Endothelial cell of umbilical vein (primary cell): ENCODE data around the gene MMP24. TPM values are rescaled to one million over a fixed set of nuclear protein-coding genes. Genes with fewer than 3 reads are reported as not detected.

Experiments
- BruUV-seq: library from RNA; stranded (reverse); fragments of 400-500 nt; replicated peaks from 2 replicates; lab custom pipeline; 2021; lab: Mats Ljungman, UMichigan
- CTCF ChIA-PET: fragments of 300-600, 350-600 bp; sonication (Branson Sonifier 250); formaldehyde crosslinking; loops from one replicate; lab custom pipeline; 2021; ENCODE audit warnings: antibody characterized with exemption, inconsistent platforms; lab: Charles Lee
- POLR2A ChIA-PET: fragments of 300-600, 350-600 bp; sonication (Branson Sonifier 250); formaldehyde crosslinking; loops from one replicate; lab custom pipeline; 2021; ENCODE audit warnings: antibody characterized with exemption, inconsistent platforms; lab: Charles Lee
- DNase-seq: peaks from one replicate; pipeline ENCODE4 v3.0.0-alpha.2; 2011; ENCODE audit warnings: low read depth, low spot score
- FAIRE-seq: peaks from 2 replicates; lab custom pipeline; 2011; peaks lifted over from hg19 to GRCh38; lab: Jason Lieb, UNC
- H2AFZ ChIP-seq: 2 replicates; pipeline ENCODE4 v1.6.0; 2012; ENCODE audit warnings: low read depth, low read length, control low read depth, inconsistent platforms
- H3K27ac ChIP-seq: 2 replicates; pipeline ENCODE4 v1.5.1; 2011; ENCODE audit warnings: low read depth, mild to moderate bottlenecking, control low read depth, low read length, moderate library complexity; ENCODE audit not compliant: insufficient read depth
- H3K27me3 ChIP-seq, 2 experiments: 2 replicates each; pipeline versions ENCODE4 v1.6.0 to v1.6.1; 2011; ENCODE audit warnings: low read length in 2 of 2, mixed read lengths in 1 of 2; ENCODE audit not compliant: control insufficient read depth in 2 of 2, insufficient read depth in 2 of 2
- H3K36me3 ChIP-seq, 2 experiments: 2 replicates in 1 of 2; 3 replicates in 1 of 2; pipeline ENCODE4 v1.5.1; 2011; ENCODE audit warnings: low read length in 2 of 2, mild to moderate bottlenecking in 1 of 2, moderate library complexity in 1 of 2; ENCODE audit not compliant: control insufficient read depth in 2 of 2, insufficient read depth in 2 of 2; ENCODE audit errors: extremely low read depth in 1 of 2
- H3K4me1 ChIP-seq: 3 replicates; pipeline ENCODE4 v1.5.1; 2011; ENCODE audit warnings: mild to moderate bottlenecking, low read length; ENCODE audit not compliant: control insufficient read depth, insufficient read depth; ENCODE audit errors: extremely low read depth
- H3K4me2 ChIP-seq: 2 replicates; pipeline ENCODE4 v1.6.1; 2011; ENCODE audit warnings: low read length, control low read depth, mixed read lengths; ENCODE audit not compliant: insufficient read depth
- H3K4me3 ChIP-seq, 3 experiments: fragments of 200-600 bp in 1 of 3; sonication (generic), shearing (Covaris generic) in 1 of 3; replicated peaks in 1 of 3; 2 replicates each; pipeline ENCODE4 v1.5.1; 2011 to 2016; ENCODE audit warnings: control low read depth in 3 of 3, low read length in 3 of 3, mild to moderate bottlenecking in 2 of 3, inconsistent platforms in 1 of 3, low read depth in 1 of 3, moderate library complexity in 1 of 3; ENCODE audit not compliant: insufficient read depth in 1 of 3
- H3K79me2 ChIP-seq: 2 replicates; pipeline ENCODE4 v1.6.0; 2012; ENCODE audit warnings: low read length, inconsistent platforms; ENCODE audit not compliant: control insufficient read depth, insufficient read depth
- H3K9ac ChIP-seq: replicated peaks from 2 replicates; pipeline ENCODE3; 2011; ENCODE audit warnings: low read length, control low read depth; ENCODE audit not compliant: insufficient read depth; ENCODE audit errors: extremely low read depth
- H3K9me1 ChIP-seq: replicated peaks from 3 replicates; pipeline ENCODE4 v1.6.0; 2011; ENCODE audit warnings: mild to moderate bottlenecking, low read length; ENCODE audit not compliant: control insufficient read depth, insufficient read depth; ENCODE audit errors: extremely low read depth
- H3K9me3 ChIP-seq: replicated peaks from 2 replicates; pipeline ENCODE4 v1.5.1; 2012; ENCODE audit warnings: low read length, inconsistent platforms; ENCODE audit not compliant: control insufficient read depth, insufficient read depth
- H4K20me1 ChIP-seq: replicated peaks from 2 replicates; pipeline ENCODE3; 2011; ENCODE audit warnings: mild to moderate bottlenecking, low read length; ENCODE audit not compliant: control insufficient read depth, insufficient read depth; ENCODE audit errors: extremely low read depth
- CTCF ChIP-seq, 2 donors: IDR thresholded peaks; 1 replicate in 1 of 2; 2 replicates in 1 of 2; pipeline ENCODE4 v1.5.1; 2011; ENCODE audit warnings: low read length in 2 of 2, mild to moderate bottlenecking in 2 of 2, moderate library complexity in 2 of 2, control low read depth in 1 of 2, inconsistent platforms in 1 of 2, low read depth in 1 of 2; ENCODE audit not compliant: insufficient read depth in 1 of 2; ENCODE audit errors: extremely low read depth in 1 of 2
- EZH2 ChIP-seq: IDR thresholded peaks from 2 replicates; pipeline ENCODE4 v1.6.1; 2012; ENCODE audit warnings: borderline replicate concordance, low read depth, mild to moderate bottlenecking, moderate library complexity, low read length, inconsistent platforms; ENCODE audit not compliant: severe bottlenecking
- FOS ChIP-seq: IDR thresholded peaks from 2 replicates; pipeline ENCODE4 v1.6.1; 2011; ENCODE audit warnings: mild to moderate bottlenecking, low read length, moderate library complexity, borderline replicate concordance; ENCODE audit not compliant: insufficient read depth
- GATA2 ChIP-seq: IDR thresholded peaks from 2 replicates; pipeline ENCODE4 v1.7.0; 2011; ENCODE audit warnings: low read depth, mild to moderate bottlenecking, moderate library complexity, mixed read lengths, low read length; ENCODE audit not compliant: insufficient read length, insufficient read depth
- JUN ChIP-seq: IDR thresholded peaks from 2 replicates; pipeline ENCODE4 v1.6.1; 2011; ENCODE audit warnings: borderline replicate concordance, low read depth; ENCODE audit not compliant: insufficient read length, insufficient read depth
- MYC ChIP-seq: IDR thresholded peaks from one replicate; pipeline ENCODE4 v1.6.1; 2011; ENCODE audit warnings: mild to moderate bottlenecking, low read depth, low read length
- POLR2A ChIP-seq: IDR thresholded peaks from 2 replicates; pipeline ENCODE4 v1.6.1; 2012; ENCODE audit warnings: low read depth, mild to moderate bottlenecking, control low read depth, low read length
- POLR2AphosphoS5 ChIP-seq: IDR thresholded peaks from 2 replicates; pipeline ENCODE4 v1.6.1; 2012; ENCODE audit warnings: low read depth, mild to moderate bottlenecking, control low read depth, low read length, moderate library complexity; ENCODE audit not compliant: insufficient read depth
- dilution Hi-C: fragments of 300-500 bp; cut with MboI; formaldehyde crosslinking; loops from one replicate; pipeline ENCODE4 v1.15.0; 2019; ENCODE audit warnings: low sequenced_read_pairs; ENCODE audit not compliant: extremely low pct_ligation_motif_present
- intact Hi-C: fragments of 100-400 bp; cut with micrococcal nuclease; formaldehyde crosslinking; loops from one replicate; pipeline ENCODE4 v1.10.0; 2022
- polyA plus RNA-seq, 4 experiments: library from polyadenylated mRNA; depleted of rRNA in 3 of 4; stranded (reverse) in 3 of 4; unstranded in 1 of 4; fragments of >200 nt; gene quantifications; 2 replicates each; pipeline versions ENCODE4 v1.2.1 to v1.2.3, GENCODE V29; 2011 to 2012; ENCODE audit warnings: missing spikeins in 1 of 4
- total RNA-seq: library from RNA; stranded (reverse); gene quantifications from 2 replicates; pipeline ENCODE4 v1.2.3, GENCODE V29; 2021
- TF ChIP-seq, protein P1 (sequence below): IDR thresholded peaks from 2 replicates; pipeline ENCODE4 v1.6.1; 2011; ENCODE audit not compliant: insufficient read depth, insufficient read length

MMP24 gene
- total and polyA plus RNA-seq, 2 donors (not counting 3 experiments of a cell fraction or from before 2014, with no cell fraction given) = 0.27 to 0.54 TPM

DNA sequence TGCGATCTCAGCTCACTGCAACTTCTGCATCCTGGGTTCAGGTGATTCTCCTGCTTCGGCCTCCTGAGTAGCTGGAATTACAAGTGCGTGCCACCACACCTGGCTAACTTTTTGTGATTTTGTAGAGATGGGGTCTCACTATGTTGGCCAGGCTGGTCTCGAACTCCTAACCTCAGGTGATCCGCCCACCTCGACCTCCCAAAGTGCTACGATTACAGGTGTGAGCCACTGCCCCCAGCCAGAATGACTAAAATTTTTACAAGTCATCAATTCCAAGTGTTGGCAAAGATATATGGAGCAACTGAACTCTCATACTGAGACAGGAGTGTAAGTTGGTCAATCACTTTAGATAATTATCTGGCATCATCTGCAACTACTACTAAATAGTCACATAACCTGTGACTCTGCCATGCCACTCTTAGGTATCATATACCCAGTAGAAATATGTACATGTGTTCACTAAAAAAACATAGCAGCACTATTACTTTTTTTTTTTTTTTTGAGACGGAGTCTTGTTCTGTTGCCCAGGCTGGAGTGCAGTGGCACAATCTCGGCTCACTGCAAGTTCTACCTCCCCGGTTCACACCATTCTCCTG lies 55.1 kb downstream of the MMP24 start:
- Histone ChIP-seq H3K4me3 (no peak overlapping the region), H3K36me3 (peaks cover 18 to 21% of the 10 kb centered on the region in 2 experiments), H3K27ac (no peak overlapping the region), H3K9me3 (no peaks in the 10 kb centered on the region), H3K9me1 (no peaks in the 10 kb centered on the region), H3K27me3 (no peaks in the 10 kb centered on the region), H3K4me1 (peaks cover 17% of the 10 kb centered on the region), H3K9ac (no peak overlapping the region), H3K79me2 (peaks cover 41% of the 10 kb centered on the region), H2AFZ (no peak overlapping the region), H4K20me1 (no peaks in the 10 kb centered on the region), H3K4me2 (no peak overlapping the region)
- DNase-seq (no peak), FAIRE-seq (no peak)
- intact Hi-C loops (no loop called here), dilution Hi-C loops (no loop called here)
- POLR2A ChIA-PET = no interaction called here
- CTCF ChIA-PET = interaction anchor here (1.3 kb wide), 2 partner anchors 135 to 137 kb away, joined by 3 read pairs; no protein-coding TSS in a partner anchor
- no TSS peak for BruUV-seq
- TF ChIP-seq, protein P1, sequence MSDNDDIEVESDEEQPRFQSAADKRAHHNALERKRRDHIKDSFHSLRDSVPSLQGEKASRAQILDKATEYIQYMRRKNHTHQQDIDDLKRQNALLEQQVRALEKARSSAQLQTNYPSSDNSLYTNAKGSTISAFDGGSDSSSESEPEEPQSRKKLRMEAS = no peak
- TF ChIP-seq CTCF (IDR thresholded peaks at IDR 0.05; ENCODE audit: extremely low read depth in 1 of 2, insufficient read depth in 1 of 2, low read depth in 1 of 2, low read length in 2 of 2) (no peak), MYC (no peak), JUN (no peak), FOS (no peak), GATA2 (no peak), EZH2 (no peak), POLR2A (no peak), POLR2AphosphoS5 (no peak)
